D721Med (cell line): ENCODE measurements around the gene TRIML1.
"Not testable (repeated sequence)": the region's sequence is repeated elsewhere in the genome, so short reads cannot be mapped to it uniquely, and the experiment has no call there.

Source experiments
- DNase-seq: peaks from one replicate; pipeline ENCODE4 v3.0.0; 2011; ENCODE audit warnings: low spot score; ENCODE audit not compliant: insufficient read length
- FAIRE-seq: peaks from 2 replicates; lab custom pipeline; 2011; peaks lifted over from hg19 to GRCh38; lab: Jason Lieb, UNC
- CTCF ChIP-seq: IDR thresholded peaks from 2 replicates; pipeline ENCODE4 v1.5.1; 2012; ENCODE audit warnings: mild to moderate bottlenecking, control low read depth; ENCODE audit not compliant: insufficient read depth; ENCODE audit errors: missing control alignments

TRIML1 gene

GRCh38 chr4:188147176-188147575 lies 7.9 kb downstream of the TRIML1 start:
- FAIRE-seq (no peak), DNase-seq (no peak)
- no peak for TF ChIP-seq CTCF

DNA sequence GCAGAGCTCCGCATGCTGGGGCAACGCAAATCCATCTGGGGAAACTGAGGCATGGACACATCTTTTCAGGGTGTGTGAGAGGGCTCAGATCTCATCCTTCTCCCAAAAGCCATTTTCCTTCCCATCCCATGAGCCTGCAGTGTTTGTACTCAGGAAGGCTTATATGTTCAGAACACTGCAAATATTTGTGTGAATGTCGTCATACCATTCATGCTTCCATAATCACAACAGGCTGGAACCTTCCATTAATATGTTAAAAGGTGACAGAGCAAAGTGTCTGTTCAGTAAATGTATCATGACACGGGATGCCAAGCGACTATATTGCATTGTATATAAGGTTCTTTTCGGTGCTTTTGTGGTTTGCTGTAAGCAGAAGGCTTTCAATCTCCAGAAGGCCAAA lies 8.5 kb downstream of the TRIML1 start:
- no peak for TF ChIP-seq CTCF
- FAIRE-seq = no peak

DNA sequence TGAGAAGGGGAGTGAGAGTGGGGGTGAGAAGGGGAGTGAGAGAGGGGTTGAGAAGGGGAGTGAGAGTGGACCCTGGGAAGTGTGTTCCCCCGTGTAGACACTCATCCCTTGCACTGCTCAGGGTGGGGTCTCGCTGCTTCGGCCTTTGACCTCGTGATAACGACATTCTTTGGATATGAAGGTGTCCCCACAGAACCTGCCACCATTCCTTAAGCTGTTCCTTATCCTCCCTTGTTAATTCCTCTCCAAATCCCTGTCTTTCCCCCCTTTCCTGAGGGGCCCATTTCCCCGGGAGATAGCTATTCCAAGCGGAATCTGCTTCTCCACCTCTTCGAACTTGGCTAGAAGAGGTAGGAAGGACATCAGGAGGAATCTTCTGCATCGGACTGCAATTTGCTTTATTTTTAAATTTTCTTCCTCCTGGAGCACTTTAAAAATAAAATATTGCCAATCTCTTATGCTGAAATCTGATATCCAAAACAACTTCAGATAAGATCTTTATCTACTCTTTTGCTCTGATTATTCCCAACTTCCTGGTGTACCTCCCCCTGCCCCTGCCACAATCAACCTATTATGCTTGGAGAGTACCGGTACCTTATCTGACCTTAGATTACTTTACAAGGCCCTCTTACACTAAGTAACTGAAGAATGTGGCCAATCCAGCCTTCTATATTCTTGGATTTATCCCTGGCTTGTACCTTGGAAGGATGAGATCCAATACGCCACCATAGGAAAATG lies 15.6 kb downstream of the TRIML1 start:
- DNase-seq (no peak), FAIRE-seq (no peak)
- TF ChIP-seq CTCF = no peak

More for the DNA sequence above, 8.5 kb downstream of the TRIML1 start:
- DNase-seq = no peak

DNA sequence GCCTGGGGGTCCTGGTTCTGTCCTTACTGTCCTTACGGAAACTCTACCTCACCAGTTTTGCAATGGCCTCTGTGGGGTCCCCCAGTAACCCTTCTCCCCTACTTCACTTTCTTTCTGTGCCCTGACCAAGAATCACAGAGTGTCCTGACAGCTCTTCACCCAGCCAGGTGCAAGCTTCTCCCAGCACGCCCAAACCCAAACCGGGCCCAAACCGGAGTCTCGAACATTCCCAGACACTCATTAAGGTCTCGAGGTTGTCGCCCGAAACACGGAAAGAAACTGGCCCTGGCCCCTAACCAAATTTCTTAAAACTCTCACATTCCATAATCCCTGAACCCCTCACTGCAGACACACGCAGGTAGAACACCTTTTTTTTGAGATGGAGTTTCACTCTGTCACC lies 19.1 kb downstream of the TRIML1 start:
- FAIRE-seq (no peak), DNase-seq (no peak)
- no peak for TF ChIP-seq CTCF

DNA sequence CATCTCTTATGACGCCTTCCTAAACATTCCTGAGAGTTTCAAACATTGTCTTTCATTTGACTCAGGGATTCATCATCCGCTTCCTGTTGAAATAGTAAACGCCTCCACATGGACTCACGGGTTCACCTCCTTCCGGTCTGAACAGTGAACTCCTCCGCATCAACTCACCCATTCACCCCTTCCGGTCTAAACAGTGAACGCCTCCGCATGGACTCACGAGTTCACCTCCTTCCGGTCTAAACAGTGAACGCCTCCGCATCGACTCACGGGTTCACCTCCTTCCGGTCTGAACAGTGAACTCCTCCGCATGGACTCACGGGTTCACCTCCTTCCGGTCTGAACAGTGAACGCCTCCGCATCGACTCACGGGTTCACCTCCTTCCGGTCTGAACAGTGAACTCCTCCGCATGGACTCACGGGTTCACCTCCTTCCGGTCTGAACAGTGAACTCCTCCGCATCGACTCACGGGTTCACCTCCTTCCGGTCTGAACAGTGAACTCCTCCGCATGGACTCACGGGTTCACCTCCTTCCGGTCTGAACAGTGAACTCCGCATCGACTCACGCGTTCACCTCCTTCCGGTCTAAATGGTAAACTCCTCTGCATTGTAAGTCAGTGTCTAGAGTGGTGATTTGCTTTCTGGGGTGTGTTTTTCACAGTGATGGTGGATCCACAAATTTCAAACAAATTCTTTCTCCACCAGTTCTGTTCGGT lies 20.4 kb downstream of the TRIML1 start:
- DNase-seq, FAIRE-seq: not testable (repeated sequence)

GRCh38 chr4:188160406-188160805 lies 21.2 kb downstream of the TRIML1 start:
- FAIRE-seq (no peak), DNase-seq (no peak)
- TF ChIP-seq CTCF = no peak

GRCh38 chr4:188161167-188161566 lies 21.9 kb downstream of the TRIML1 start:
- no peak for FAIRE-seq
- DNase-seq = no peak
- TF ChIP-seq CTCF = no peak
